Measurements from ENCODE around the gene BICD2.

DNA sequence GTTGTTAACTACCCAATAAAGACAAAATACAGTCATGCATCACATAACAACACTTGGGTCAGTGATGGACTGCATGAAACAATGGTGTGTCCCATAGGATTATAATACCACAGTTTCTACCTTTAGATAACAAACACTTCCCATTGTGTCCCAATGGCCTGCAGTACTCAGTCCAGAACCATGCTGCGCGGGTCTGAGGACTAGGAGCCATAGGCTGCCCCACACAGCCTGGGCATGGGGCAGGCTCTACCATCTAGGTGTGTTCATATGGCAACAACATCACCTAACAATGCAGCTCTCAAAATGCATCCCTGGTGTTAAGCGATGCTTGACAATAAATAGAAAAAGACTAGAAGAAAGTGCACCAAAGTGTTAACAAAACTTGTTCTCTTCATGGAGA lies 101.5 kb downstream of the BICD2 start:
- TF ChIP-seq, protein P1, sequence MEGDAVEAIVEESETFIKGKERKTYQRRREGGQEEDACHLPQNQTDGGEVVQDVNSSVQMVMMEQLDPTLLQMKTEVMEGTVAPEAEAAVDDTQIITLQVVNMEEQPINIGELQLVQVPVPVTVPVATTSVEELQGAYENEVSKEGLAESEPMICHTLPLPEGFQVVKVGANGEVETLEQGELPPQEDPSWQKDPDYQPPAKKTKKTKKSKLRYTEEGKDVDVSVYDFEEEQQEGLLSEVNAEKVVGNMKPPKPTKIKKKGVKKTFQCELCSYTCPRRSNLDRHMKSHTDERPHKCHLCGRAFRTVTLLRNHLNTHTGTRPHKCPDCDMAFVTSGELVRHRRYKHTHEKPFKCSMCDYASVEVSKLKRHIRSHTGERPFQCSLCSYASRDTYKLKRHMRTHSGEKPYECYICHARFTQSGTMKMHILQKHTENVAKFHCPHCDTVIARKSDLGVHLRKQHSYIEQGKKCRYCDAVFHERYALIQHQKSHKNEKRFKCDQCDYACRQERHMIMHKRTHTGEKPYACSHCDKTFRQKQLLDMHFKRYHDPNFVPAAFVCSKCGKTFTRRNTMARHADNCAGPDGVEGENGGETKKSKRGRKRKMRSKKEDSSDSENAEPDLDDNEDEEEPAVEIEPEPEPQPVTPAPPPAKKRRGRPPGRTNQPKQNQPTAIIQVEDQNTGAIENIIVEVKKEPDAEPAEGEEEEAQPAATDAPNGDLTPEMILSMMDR (IDR thresholded peaks at IDR 0.05), result no peak
- no peak for TF ChIP-seq POLR2A (IDR thresholded peaks at IDR 0.05)

All from tibial nerve (tissue), 3 donors.